Neural crest cell (in vitro differentiated cells): ENCODE measurements around the gene SMDT1. TPM values are rescaled to one million over a fixed set of nuclear protein-coding genes. Genes with fewer than 3 reads are reported as not detected.
A peak's percentile ranks its signal among the peaks of the same experiment; 100 is the strongest.
"Not testable (repeated sequence)": the region's sequence is repeated elsewhere in the genome, so short reads cannot be mapped to it uniquely, and the experiment has no call there.

Experiments used
- DNase-seq: peaks from one replicate; pipeline ENCODE4 v3.0.0; 2021; ENCODE audit warnings: low read depth, mixed read lengths, low spot score
- H3K27ac Mint-ChIP-seq: one replicate; pipeline ENCODE4 v1.8.0; 2021; ENCODE audit warnings: mild to moderate bottlenecking, mixed read lengths; ENCODE audit not compliant: unreplicated experiment
- H3K27me3 Mint-ChIP-seq: 2 replicates; pipeline ENCODE4 v1.8.0; 2021; ENCODE audit warnings: low read depth, mild to moderate bottlenecking, mixed read lengths
- H3K36me3 Mint-ChIP-seq: 2 replicates; pipeline ENCODE4 v1.8.0; 2021; ENCODE audit warnings: low read depth, mild to moderate bottlenecking, mixed read lengths
- H3K4me1 Mint-ChIP-seq: 2 replicates; pipeline ENCODE4 v1.8.0; 2021; ENCODE audit warnings: mixed read lengths
- H3K4me3 Mint-ChIP-seq: one replicate; pipeline ENCODE4 v1.8.0; 2021; ENCODE audit warnings: mild to moderate bottlenecking, mixed read lengths
- H3K9me3 Mint-ChIP-seq: 2 replicates; pipeline ENCODE4 v1.8.0; 2021; ENCODE audit warnings: mixed read lengths
- CTCF ChIP-seq: fragments of 200-600 bp; sonication (generic); conservative IDR thresholded peaks from 2 replicates; pipeline ENCODE4 v1.5.0; 2021; ENCODE audit warnings: antibody characterized with exemption, mild to moderate bottlenecking
- total RNA-seq: library from RNA; stranded (reverse); gene quantifications from 2 replicates; pipeline ENCODE4 v1.2.1, GENCODE V29; 2021

Gene SMDT1
- total RNA-seq, 1 donor from 2014 or later = 70.9 TPM

GRCh38 chr22:42067671-42068251 is 11.7 kb upstream of the SMDT1 start:
- no peak for TF ChIP-seq CTCF
- no peak overlapping the region for H3K4me3 Mint-ChIP-seq
- H3K9me3 Mint-ChIP-seq = no peaks in the 10 kb centered on the region
- H3K27me3 Mint-ChIP-seq = no peaks in the 10 kb centered on the region
- no peak for DNase-seq
- peaks cover 32% of the 10 kb centered on the region for H3K4me1 Mint-ChIP-seq
- peaks cover 11% of the 10 kb centered on the region for H3K36me3 Mint-ChIP-seq
- H3K27ac Mint-ChIP-seq = no peak overlapping the region

GRCh38 chr22:42068291-42068690 is 11.2 kb upstream of the SMDT1 start:
- Mint-ChIP-seq H3K4me3 (peak overlapping the region; percentile 81), H3K4me1 (peaks cover 34% of the 10 kb centered on the region), H3K9me3 (no peaks in the 10 kb centered on the region), H3K27ac (no peak overlapping the region), H3K36me3 (peaks cover 8% of the 10 kb centered on the region), H3K27me3 (no peaks in the 10 kb centered on the region)
- TF ChIP-seq CTCF = no peak
- no peak for DNase-seq

- Mint-ChIP-seq H3K36me3 (peaks cover 7% of the 10 kb centered on the region), H3K27me3 (no peaks in the 10 kb centered on the region), H3K4me1 (peaks cover 32% of the 10 kb centered on the region), H3K9me3 (no peaks in the 10 kb centered on the region), H3K4me3 (peak overlapping the region; percentile 94), H3K27ac (peak overlapping the region; percentile 93)
- no peak for TF ChIP-seq CTCF
- no peak for DNase-seq
Measured at GRCh38 chr22:42069801-42070516, 9.5 kb upstream of the SMDT1 start.

GRCh38 chr22:42070517-42071422 is 8.7 kb upstream of the SMDT1 start, which contains the start of gene NAGA:
Gene NAGA (minus strand): TSS chr22:42070812. CDS start chr22:42070297, 515 bp downstream.
- Mint-ChIP-seq H3K27ac (peak within 1 kb of the TSS; percentile 93), H3K4me3 (peak within 1 kb of the TSS; percentile 94), H3K27me3 (no peaks in the 10 kb centered on the region), H3K36me3 (peaks cover 3% of the 10 kb centered on the region), H3K9me3 (no peaks in the 10 kb centered on the region), H3K4me1 (peaks cover 26% of the 10 kb centered on the region)
- TF ChIP-seq CTCF = no peak
- DNase-seq = peak; percentile 90

GRCh38 chr22:42071508-42071907 is 8.0 kb upstream of the SMDT1 start:
- DNase-seq, H3K36me3 Mint-ChIP-seq, H3K27me3 Mint-ChIP-seq, H3K9me3 Mint-ChIP-seq, H3K27ac Mint-ChIP-seq: not testable (repeated sequence)
- Mint-ChIP-seq H3K4me1 (peaks cover 25% of the 10 kb centered on the region), H3K4me3 (peak overlapping the region; percentile 94)
